Psoas muscle (tissue), 8 donors: ENCODE data around the gene SLC34A1. TPM values are rescaled to one million over a fixed set of nuclear protein-coding genes. Genes with fewer than 3 reads are reported as not detected.
"Not testable (repeated sequence)": the region's sequence is repeated elsewhere in the genome, so short reads cannot be mapped to it uniquely, and the experiment has no call there.

Experiments used
- ATAC-seq, 4 donors: fragments of 200-7000 bp; cut with Tn5 transposase; one replicate each; pipeline ENCODE4 v1.9.1; 2020; ENCODE audit warnings: moderate library complexity in 3 of 4, mild to moderate bottlenecking in 2 of 4
- DNase-seq, 2 donors: peaks; one replicate each; pipeline ENCODE4 v3.0.0-alpha.2; 2020
- H3K27ac ChIP-seq: fragments of 200-600 bp; one replicate; pipeline ENCODE4 v1.8.0; 2022
- H3K27me3 ChIP-seq, 3 donors: fragments of 200-600 bp in 1 of 3; one replicate each; pipeline versions ENCODE4 v1.6.1 to v1.8.0; 2013 to 2022; ENCODE audit warnings: low read length in 2 of 3, mild to moderate bottlenecking in 2 of 3, moderate library complexity in 1 of 3; ENCODE audit not compliant: insufficient read depth in 3 of 3
- H3K36me3 ChIP-seq, 2 donors: fragments of 200-600 bp in 1 of 2; one replicate each; pipeline versions ENCODE4 v1.6.1 to v1.8.0; 2013 to 2022; ENCODE audit warnings: low read depth in 1 of 2, mild to moderate bottlenecking in 1 of 2, moderate library complexity in 1 of 2; ENCODE audit not compliant: insufficient read depth in 1 of 2
- H3K4me1 ChIP-seq: fragments of 200-600 bp; one replicate; pipeline ENCODE4 v1.8.0; 2022
- H3K4me3 ChIP-seq: fragments of 200-600 bp; one replicate; pipeline ENCODE4 v1.8.0; 2022; ENCODE audit warnings: mild to moderate bottlenecking
- H3K9me3 ChIP-seq: fragments of 200-600 bp; one replicate; pipeline ENCODE4 v1.8.0; 2022
- CTCF ChIP-seq: fragments of 200-600 bp; IDR thresholded peaks from one replicate; pipeline ENCODE4 v1.8.0; 2022; ENCODE audit warnings: antibody characterized with exemption
- WGBS, 3 donors: extraction: QIAGEN DNeasy Blood & Tissue Kit; methylation state at CpG; one replicate each; pipeline versions ENCODE4 v1.1.6 to v1.1.7; 2013; 5-methylcytosine and 5-hydroxymethylcytosine counted together
- intact Hi-C, 2 donors: fragments of 100-400 bp; cut with DNase I; formaldehyde crosslinking; loops; one replicate each; pipeline versions ENCODE4 v1.11.0 to v1.14.2; 2022
- polyA plus RNA-seq, 3 donors: library from polyadenylated mRNA; stranded (reverse); fragments of 200-250 nt; gene quantifications; one replicate each; pipeline ENCODE4 v1.2.3, GENCODE V29; 2013
- total RNA-seq, 4 donors: library from RNA; stranded (reverse); fragmentation: NEBNext Ultra II Directional in 2 of 4; extraction: Animal tissue kit (Norgen Biotek cat#: 25700) in 2 of 4; gene quantifications; one replicate each; pipeline versions ENCODE4 v1.2.1 to v1.2.4, GENCODE V29; 2021 to 2023
- donor health status: healthy with polysubstance abuse.
- donor health status: DM: no; HTN: no; CAD: no; lungs with moderate emphysema.
- donor health status: Bipolar disorder and iron deficiency.
- donor health status: healthy.
- donor health status: DM: yes; HTN: yes; CAD: no.
- donor health status: DM: no; HTN: no; CAD: no.
- donor health status: DM: no; HTN: no; CAD: no.
- donor health status: DM: yes; HTN: yes; CAD: no.

SLC34A1 gene
- total and polyA plus RNA-seq, 7 donors = not detected

DNA sequence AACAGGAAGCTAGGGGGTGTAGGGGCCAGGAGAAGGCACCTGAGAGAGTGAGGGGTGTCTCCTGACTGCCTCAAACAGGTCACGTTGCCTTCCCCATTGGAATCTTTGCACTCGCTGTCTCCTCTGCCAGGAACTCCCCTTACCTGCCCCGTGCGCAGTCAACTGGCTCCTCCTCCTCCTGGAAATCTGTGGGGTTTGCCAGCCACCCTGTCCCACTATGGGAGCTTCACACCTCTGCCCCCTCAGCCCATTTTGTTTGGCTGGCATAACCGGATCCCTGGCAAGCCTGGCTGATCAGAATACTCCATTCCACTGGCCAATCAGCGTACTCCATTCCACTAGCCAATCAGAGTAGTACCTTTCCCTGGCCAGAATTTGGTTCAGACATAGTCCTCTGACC, 10.4 kb upstream of the SLC34A1 start:
- intact Hi-C loops = no loop called here
- TF ChIP-seq CTCF = no peak
- DNase-seq (no peak), ATAC-seq (no peak)
- no peaks in the 10 kb centered on the region for H3K9me3 ChIP-seq
- H3K27me3 ChIP-seq = no peaks in the 10 kb centered on the region
- H3K36me3 ChIP-seq = peaks cover 0 to 18% of the 10 kb centered on the region in 2 donors
- WGBS, 3 donors = 60 to 74% (median 73%) methylated on average over 6 of the region's 6 CpGs
- no peak overlapping the region for H3K4me3 ChIP-seq
- H3K4me1 ChIP-seq = peaks cover 28% of the 10 kb centered on the region
- no peak overlapping the region for H3K27ac ChIP-seq

- H3K4me1 ChIP-seq = peaks cover 26% of the 10 kb centered on the region
- H3K9me3 ChIP-seq = no peaks in the 10 kb centered on the region
- DNase-seq = no peak
- intact Hi-C loops = no loop called here
- TF ChIP-seq CTCF = no peak
- ATAC-seq = no peak
- H3K4me3 ChIP-seq = no peak overlapping the region
- peaks cover 0 to 18% of the 10 kb centered on the region in 2 donors for H3K36me3 ChIP-seq
- H3K27ac ChIP-seq = no peak overlapping the region
- 73 to 84% (median 80%) methylated on average over 5 of the region's 5 CpGs for WGBS, 3 donors
- no peaks in the 10 kb centered on the region for H3K27me3 ChIP-seq
Observed at GRCh38 chr5:177374211-177374610, 10.0 kb upstream of the SLC34A1 start.

- intact Hi-C loops, DNase-seq, H3K27me3 ChIP-seq, H3K27ac ChIP-seq, H3K4me3 ChIP-seq, ATAC-seq, H3K9me3 ChIP-seq: not testable (repeated sequence)
- Histone ChIP-seq H3K4me1 (peaks cover 13% of the 10 kb centered on the region), H3K36me3 (peaks cover 0 to 18% of the 10 kb centered on the region in 2 donors)
- WGBS, 3 donors = 70 to 82% (median 82%) methylated on average over 5 of the region's 5 CpGs
Observed at GRCh38 chr5:177375516-177375915, 8.7 kb upstream of the SLC34A1 start.

- Histone ChIP-seq H3K27me3 (peaks cover 0 to 1% (median 0%) of the 10 kb centered on the region in 3 donors), H3K36me3 (peaks cover 0 to 18% of the 10 kb centered on the region in 2 donors), H3K9me3 (no peaks in the 10 kb centered on the region), H3K27ac (no peak overlapping the region), H3K4me1 (peaks cover 12% of the 10 kb centered on the region), H3K4me3 (no peak overlapping the region)
- DNase-seq (no peak), ATAC-seq (no peak)
- WGBS, 3 donors = 71 to 85% (median 78%) methylated on average over 11 of the region's 11 CpGs
- intact Hi-C loops = no loop called here
- no peak for TF ChIP-seq CTCF
Observed at GRCh38 chr5:177376107-177376506, 8.1 kb upstream of the SLC34A1 start.

DNA sequence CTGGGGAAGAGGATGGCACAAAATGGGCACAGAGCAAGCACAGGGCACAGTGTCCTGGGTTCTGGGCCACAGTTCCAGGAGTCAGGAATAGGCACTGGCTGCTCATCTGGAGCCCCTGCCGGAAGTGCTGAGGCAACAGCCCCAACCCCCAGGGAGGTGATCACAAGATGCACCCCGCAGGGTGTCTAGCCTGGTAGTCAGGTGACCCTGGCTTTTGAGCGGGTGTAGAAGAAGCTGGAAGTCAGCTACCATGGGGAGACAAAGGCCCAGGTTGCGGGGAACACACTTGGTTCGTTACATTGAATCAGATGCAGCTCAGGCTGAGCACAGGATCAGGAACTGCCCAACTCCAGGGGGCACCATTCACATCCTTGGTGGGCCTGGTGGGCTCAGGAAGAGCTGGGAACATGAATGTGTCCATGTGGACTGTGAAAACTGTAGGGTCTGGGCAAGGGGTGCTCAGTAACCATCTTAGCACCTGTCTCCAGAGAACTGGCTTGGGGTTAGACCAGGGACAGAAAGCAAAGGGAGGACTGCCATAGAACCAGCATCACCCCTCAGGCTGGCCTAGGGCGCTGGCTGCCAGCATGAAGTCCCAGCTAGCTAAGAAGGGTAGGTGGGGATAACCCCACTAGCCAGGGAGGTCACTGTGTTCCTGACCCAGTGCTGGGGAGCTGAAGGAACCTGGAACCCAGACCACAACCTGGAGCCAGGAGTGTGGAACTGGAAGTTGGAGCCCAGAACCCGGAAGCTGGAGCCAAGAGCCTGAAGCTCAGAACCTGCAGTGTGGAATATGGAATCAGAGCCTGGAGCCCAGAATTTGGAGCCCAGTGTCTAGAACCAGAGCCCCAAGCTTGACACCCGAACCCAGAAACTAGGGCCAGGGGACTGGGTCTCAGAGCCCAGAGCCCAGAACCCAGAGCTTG, 6.1 kb upstream of the SLC34A1 start:
- intact Hi-C loops = no loop called here
- H3K4me3 ChIP-seq = no peak overlapping the region
- H3K36me3 ChIP-seq = peaks cover 0 to 6% of the 10 kb centered on the region in 2 donors
- WGBS, 3 donors = 86 to 88% (median 88%) methylated on average over 8 of the region's 8 CpGs
- no peak for TF ChIP-seq CTCF
- DNase-seq (no peak), ATAC-seq (no peak)
- H3K27ac ChIP-seq = no peak overlapping the region
- no peaks in the 10 kb centered on the region for H3K4me1 ChIP-seq
- no peaks in the 10 kb centered on the region for H3K9me3 ChIP-seq
- H3K27me3 ChIP-seq = peaks cover 0 to 1% (median 0%) of the 10 kb centered on the region in 3 donors
